Cerebellar nuclear complex (tissue), 1 donor: ENCODE data around the gene RASSF7.
A peak's percentile ranks its signal among the peaks of the same experiment; 100 is the strongest.
"Not testable (repeated sequence)": the region's sequence is repeated elsewhere in the genome, so short reads cannot be mapped to it uniquely, and the experiment has no call there.

Experiments used
- DNase-seq, 2 experiments: peaks; one replicate each; lab custom pipeline; 2025; lab: John Stamatoyannopoulos, UW

The RASSF7 gene

GRCh38 chr11:567011-567628 is 6.3 kb downstream of the RASSF7 start:
- DNase-seq: no peak

- DNase-seq: no peak
These were observed 7.0 kb downstream of the RASSF7 start for GRCh38 chr11:567629-568292.

DNA sequence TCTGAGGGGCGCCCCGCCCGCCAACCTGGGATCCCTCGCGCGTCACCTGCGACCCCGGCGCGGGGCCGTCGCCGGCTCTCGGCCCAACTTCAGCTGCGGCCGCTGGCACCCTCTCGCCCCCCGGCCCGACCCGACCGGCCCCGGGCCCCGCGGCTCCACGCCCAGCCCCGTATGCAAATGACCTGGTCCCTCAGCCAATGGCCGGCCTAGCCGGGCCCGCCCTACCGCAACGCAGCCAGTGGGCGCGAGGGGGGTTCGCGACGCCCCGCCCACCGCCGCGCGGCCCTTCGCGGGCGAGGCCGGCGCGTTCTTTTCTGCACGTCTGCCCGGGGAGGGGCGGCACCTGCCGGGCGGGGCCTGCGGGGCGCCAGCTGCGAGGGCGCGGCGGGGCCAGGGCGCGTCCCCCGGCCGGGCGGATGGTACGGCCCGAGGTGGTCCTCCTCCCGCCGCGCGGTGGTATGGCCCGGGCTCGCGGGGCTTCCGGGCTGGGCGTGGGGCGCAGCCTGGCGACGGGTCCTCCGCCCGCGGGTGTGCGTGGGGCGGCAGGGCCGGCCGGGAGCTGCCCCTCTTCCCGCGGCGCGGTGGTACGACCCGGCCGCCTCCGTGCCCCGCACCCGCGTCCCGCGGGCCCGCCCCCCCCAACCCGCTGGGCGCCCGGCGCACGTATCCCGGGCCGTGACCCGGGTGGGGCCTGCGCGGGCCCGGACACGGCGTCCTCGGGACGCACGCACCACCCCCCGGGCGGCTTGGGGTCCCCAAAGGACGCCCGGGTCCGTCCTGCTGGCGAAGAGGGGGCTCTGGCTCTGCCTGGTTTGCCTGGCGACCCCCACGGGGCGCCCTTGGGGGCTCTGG is 7.8 kb downstream of the RASSF7 start:
- peak in 1 of 2 experiments; percentile 65 for DNase-seq

DNA sequence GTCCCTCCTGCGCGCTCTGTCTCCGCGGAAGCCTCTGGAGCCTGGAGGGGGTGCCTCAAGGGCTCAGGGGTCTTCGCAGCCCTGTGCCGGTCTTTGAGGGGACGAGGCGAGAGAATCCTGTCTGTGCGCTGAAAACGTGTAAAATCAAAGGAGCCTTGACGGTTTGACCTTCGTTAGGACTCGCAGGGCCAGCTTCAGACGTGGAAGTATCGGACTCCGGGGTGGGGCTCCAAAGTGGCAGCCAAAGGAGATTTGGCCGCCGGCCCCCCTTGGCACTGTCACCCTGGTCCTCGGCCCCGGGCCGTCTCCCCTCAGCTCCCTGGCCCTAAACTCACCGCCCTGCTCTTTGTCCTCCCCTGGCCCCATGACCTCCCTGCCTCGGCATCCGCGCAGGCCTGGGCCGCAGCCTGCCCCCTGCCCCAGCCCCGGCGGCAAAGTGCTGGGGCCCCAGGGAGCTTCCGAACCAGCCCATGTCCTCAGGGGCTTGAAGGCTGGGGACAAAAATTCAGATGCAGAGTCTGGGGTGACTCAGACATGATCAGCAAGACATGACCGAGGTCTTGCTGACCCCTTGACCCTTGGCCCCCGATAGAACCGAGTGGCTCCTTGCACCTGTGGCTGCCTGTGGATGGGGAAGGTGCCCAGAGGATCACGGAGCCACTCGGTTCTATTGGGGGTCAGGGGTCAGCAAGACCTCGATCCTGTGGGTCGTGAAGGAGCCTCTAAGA is 8.6 kb downstream of the RASSF7 start:
- no peak for DNase-seq

- DNase-seq: no peak
These were observed 11.0 kb downstream of the RASSF7 start for GRCh38 chr11:571802-572185.

- no peak for DNase-seq
These were observed 12.5 kb downstream of the RASSF7 start for GRCh38 chr11:573146-573759.

GRCh38 chr11:574031-574570 is 13.3 kb downstream of the RASSF7 start:
- DNase-seq: not testable (repeated sequence)

- DNase-seq: no peak
These were observed 14.0 kb downstream of the RASSF7 start for GRCh38 chr11:574632-575312.

- DNase-seq: peak in 1 of 2 experiments; percentile 78
These were observed 14.7 kb downstream of the RASSF7 start for GRCh38 chr11:575313-575995.

DNA sequence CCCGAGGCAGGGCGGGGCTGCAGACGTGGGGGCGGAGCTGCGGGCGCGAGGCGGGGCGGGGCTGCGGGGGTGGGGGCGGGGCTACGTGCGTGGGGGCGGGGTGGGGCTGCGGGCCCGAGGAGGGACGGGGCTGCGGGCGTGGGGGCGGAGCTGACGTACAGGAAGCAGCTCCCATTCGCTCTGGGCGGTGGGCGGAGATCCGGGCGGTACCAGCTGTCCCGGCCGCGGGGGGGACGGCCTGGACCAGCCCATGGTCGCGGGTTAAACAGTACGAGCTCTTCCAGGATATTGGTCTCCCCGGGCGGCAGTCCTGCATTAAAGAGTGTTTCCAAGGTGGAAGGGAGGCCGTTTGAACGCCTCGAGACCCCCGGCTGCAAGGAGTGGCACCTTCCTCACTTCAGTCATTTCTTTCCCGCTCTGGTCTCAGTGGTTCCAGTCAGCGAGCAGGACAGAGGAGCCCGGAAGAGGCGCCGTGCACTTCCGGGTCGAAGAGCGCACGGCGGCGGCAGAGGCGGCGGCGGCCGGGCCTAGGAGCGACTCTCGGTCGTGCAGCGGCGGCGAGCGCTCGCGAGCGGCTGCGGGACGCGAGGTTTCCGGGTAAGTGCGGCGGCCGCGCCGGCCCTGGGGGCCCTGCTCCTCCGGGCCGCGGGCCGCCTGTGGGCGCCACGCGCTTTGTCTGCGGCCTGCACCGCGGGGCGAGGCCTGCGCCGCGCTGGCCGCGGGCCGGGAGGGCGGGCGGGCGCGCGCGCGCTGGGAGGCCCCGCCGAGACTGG is 15.4 kb downstream of the RASSF7 start, which contains the start of gene PHRF1:
PHRF1 (plus strand) TSS at position 475 of the 773 bp plus-strand sequence. CDS start 5,043 bp downstream, outside the sequence.
- peak; percentile 58 to 80 for DNase-seq

GRCh38 chr11:576811-577610 is 16.2 kb downstream of the RASSF7 start:
- DNase-seq: no peak

GRCh38 chr11:577611-577894 is 16.8 kb downstream of the RASSF7 start:
- no peak for DNase-seq

- no peak for DNase-seq
These were observed 17.7 kb downstream of the RASSF7 start for GRCh38 chr11:578276-579035.

- no peak for DNase-seq
These were observed 19.2 kb downstream of the RASSF7 start for GRCh38 chr11:579830-580601.

DNA sequence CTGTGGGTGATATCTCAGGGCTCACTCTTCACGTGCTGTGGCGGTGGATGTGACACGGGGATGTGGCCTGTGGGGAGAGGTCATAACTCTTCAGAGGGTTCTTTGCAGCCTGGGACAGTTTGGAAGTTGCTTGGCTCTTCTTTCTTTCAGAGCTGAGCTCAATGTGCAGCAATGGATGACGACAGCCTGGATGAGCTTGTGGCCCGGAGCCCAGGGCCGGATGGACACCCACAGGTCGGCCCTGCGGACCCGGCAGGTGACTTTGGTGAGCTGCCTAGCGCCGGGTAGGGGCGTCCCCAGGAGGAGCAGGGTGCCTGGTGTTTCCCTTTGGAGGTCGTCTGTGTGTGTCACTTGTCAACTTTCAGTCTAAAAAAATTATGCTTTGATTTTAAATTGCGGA is 20.6 kb downstream of the RASSF7 start:
- no peak for DNase-seq

- peak in 1 of 2 experiments; percentile 13 for DNase-seq
These were observed 21.0 kb downstream of the RASSF7 start for GRCh38 chr11:581752-582151.

DNA sequence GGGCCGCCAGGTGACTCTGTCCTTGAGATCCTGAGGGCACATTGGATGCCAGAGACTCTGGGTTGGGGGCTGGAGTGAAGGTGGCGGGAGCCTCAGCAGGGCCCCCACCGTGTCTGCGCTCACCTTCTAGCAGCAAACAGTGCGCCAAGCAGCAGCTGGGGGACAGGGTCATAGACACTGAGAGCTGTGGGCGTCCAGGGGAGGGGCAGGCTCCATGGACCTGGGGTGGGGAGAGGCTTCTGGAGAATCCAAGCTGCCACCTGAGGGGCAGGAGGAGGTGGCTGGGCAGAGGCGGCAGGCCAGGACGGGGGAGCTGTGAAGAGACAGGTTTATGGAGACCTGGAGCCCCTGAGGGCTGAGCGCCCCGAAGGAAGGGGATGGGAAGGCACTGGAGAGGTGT is 23.5 kb downstream of the RASSF7 start:
- DNase-seq: no peak
